HEK293 (cell line): ENCODE measurements around the gene VCL.

ENCODE experiments used
- CTCF ChIA-PET: fragments of 350-600 bp; formaldehyde crosslinking; extraction: SDS; loops from one replicate; lab custom pipeline; 2021; ENCODE audit warnings: antibody characterized with exemption; lab: Yijun Ruan, JAX
- POLR2A ChIA-PET: fragments of 300-600 bp; formaldehyde crosslinking; extraction: SDS; loops from one replicate; lab custom pipeline; 2020; ENCODE audit warnings: antibody characterized with exemption, inconsistent platforms; lab: Yijun Ruan, JAX
- H3K27ac ChIP-seq: fragments of 200-500 bp; sonication (Bioruptor generic); 2 replicates; pipeline ENCODE4 v1.5.1; 2014; ENCODE audit warnings: low read depth, low read length, control low read depth, inconsistent platforms; ENCODE audit errors: extremely low read depth
- H3K36me3 ChIP-seq, 2 experiments: fragments of 200-500 bp in 1 of 2; sonication (Bioruptor generic) in 1 of 2; 1 replicate in 1 of 2; 2 replicates in 1 of 2; pipeline ENCODE4 v1.5.1; 2014 to 2017; ENCODE audit warnings: inconsistent platforms in 2 of 2, low read length in 2 of 2; ENCODE audit not compliant: control insufficient read depth in 2 of 2, insufficient read depth in 1 of 2
- H3K4me1 ChIP-seq: fragments of 200-500 bp; sonication (Bioruptor generic); 2 replicates; pipeline ENCODE4 v1.5.1; 2014; ENCODE audit warnings: mild to moderate bottlenecking, low read length, inconsistent platforms; ENCODE audit not compliant: control insufficient read depth, insufficient read depth
- H3K4me3 ChIP-seq: 2 replicates; pipeline ENCODE4 v1.5.1; 2011; ENCODE audit warnings: low read depth, mild to moderate bottlenecking, control low read depth, low read length, moderate library complexity
- H3K9me3 ChIP-seq: fragments of 200-500 bp; sonication (Bioruptor generic); 2 replicates; pipeline ENCODE4 v1.5.1; 2014; ENCODE audit warnings: low read depth, low read length, inconsistent platforms; ENCODE audit not compliant: control insufficient read depth, insufficient read depth
- IKZF3 ChIP-seq: fragments of 450-650 bp; IDR thresholded peaks from 2 replicates; pipeline ENCODE4 v1.5.0; 2018; ENCODE audit warnings: missing biosample characterization, mild to moderate bottlenecking, missing genetic modification characterization, moderate library complexity
- KLF17 ChIP-seq: fragments of 450-650 bp; formaldehyde crosslinking; IDR thresholded peaks from 2 replicates; pipeline ENCODE4 v1.5.1; 2016; ENCODE audit warnings: missing biosample characterization, missing genetic modification characterization
- PBX3 ChIP-seq: sonication (generic); formaldehyde crosslinking; IDR thresholded peaks from 2 replicates; pipeline ENCODE4 v1.8.1; 2022; ENCODE audit warnings: mild to moderate bottlenecking, moderate library complexity, missing genetic modification reagents
- SCRT2 ChIP-seq: fragments of 450-650 bp; formaldehyde crosslinking; IDR thresholded peaks from 2 replicates; pipeline ENCODE4 v1.5.1; 2016; ENCODE audit warnings: missing biosample characterization, missing genetic modification characterization
- SP7 ChIP-seq: fragments of 450-650 bp; formaldehyde crosslinking; IDR thresholded peaks from 2 replicates; pipeline ENCODE4 v1.5.1; 2016; ENCODE audit warnings: missing biosample characterization, missing genetic modification characterization
- YY1 ChIP-seq: fragments of 450-650 bp; formaldehyde crosslinking; IDR thresholded peaks from 2 replicates; pipeline ENCODE4 v1.5.1; 2018; ENCODE audit warnings: missing biosample characterization, missing genetic modification characterization
- ZNF175 ChIP-seq: fragments of 450-650 bp; formaldehyde crosslinking; IDR thresholded peaks from 2 replicates; pipeline ENCODE4 v1.5.1; 2016; ENCODE audit warnings: missing biosample characterization, missing genetic modification characterization
- ZNF2 ChIP-seq: fragments of 450-650 bp; formaldehyde crosslinking; IDR thresholded peaks from 2 replicates; pipeline ENCODE4 v1.5.1; 2016; ENCODE audit warnings: missing biosample characterization, missing genetic modification characterization
- ZNF239 ChIP-seq: fragments of 450-650 bp; formaldehyde crosslinking; IDR thresholded peaks from 2 replicates; pipeline ENCODE4 v1.5.1; 2016; ENCODE audit warnings: missing biosample characterization, missing genetic modification characterization
- ZNF324 ChIP-seq: fragments of 450-650 bp; formaldehyde crosslinking; IDR thresholded peaks from 2 replicates; pipeline ENCODE4 v1.5.1; 2016; ENCODE audit warnings: missing biosample characterization, missing genetic modification characterization
- ZNF335 ChIP-seq: fragments of 450-650 bp; formaldehyde crosslinking; conservative IDR thresholded peaks from 2 replicates; pipeline ENCODE4 v1.5.1; 2016; ENCODE audit warnings: missing biosample characterization, missing genetic modification characterization
- ZNF394 ChIP-seq: fragments of 450-650 bp; formaldehyde crosslinking; IDR thresholded peaks from 2 replicates; pipeline ENCODE4 v1.5.1; 2016; ENCODE audit warnings: missing biosample characterization, missing genetic modification characterization, mild to moderate bottlenecking, moderate library complexity, borderline replicate concordance
- ZNF544 ChIP-seq: fragments of 450-650 bp; formaldehyde crosslinking; IDR thresholded peaks from 2 replicates; pipeline ENCODE4 v1.5.0; 2017; ENCODE audit warnings: missing biosample characterization, missing genetic modification characterization
- ZNF600 ChIP-seq: fragments of 450-650 bp; formaldehyde crosslinking; IDR thresholded peaks from 2 replicates; pipeline ENCODE4 v1.5.1; 2016; ENCODE audit warnings: missing biosample characterization, missing genetic modification characterization
- ZNF645 ChIP-seq: fragments of 450-650 bp; formaldehyde crosslinking; IDR thresholded peaks from 2 replicates; pipeline ENCODE4; 2016; ENCODE audit warnings: missing biosample characterization, missing genetic modification characterization
- ZNF768 ChIP-seq: fragments of 450-650 bp; formaldehyde crosslinking; IDR thresholded peaks from 2 replicates; pipeline ENCODE4 v1.5.1; 2018; ENCODE audit warnings: missing biosample characterization, mild to moderate bottlenecking, missing genetic modification characterization
- ZSCAN5A ChIP-seq: fragments of 450-650 bp; formaldehyde crosslinking; IDR thresholded peaks from 2 replicates; pipeline ENCODE4 v1.5.1; 2016; ENCODE audit warnings: missing biosample characterization, missing genetic modification characterization

VCL gene

DNA sequence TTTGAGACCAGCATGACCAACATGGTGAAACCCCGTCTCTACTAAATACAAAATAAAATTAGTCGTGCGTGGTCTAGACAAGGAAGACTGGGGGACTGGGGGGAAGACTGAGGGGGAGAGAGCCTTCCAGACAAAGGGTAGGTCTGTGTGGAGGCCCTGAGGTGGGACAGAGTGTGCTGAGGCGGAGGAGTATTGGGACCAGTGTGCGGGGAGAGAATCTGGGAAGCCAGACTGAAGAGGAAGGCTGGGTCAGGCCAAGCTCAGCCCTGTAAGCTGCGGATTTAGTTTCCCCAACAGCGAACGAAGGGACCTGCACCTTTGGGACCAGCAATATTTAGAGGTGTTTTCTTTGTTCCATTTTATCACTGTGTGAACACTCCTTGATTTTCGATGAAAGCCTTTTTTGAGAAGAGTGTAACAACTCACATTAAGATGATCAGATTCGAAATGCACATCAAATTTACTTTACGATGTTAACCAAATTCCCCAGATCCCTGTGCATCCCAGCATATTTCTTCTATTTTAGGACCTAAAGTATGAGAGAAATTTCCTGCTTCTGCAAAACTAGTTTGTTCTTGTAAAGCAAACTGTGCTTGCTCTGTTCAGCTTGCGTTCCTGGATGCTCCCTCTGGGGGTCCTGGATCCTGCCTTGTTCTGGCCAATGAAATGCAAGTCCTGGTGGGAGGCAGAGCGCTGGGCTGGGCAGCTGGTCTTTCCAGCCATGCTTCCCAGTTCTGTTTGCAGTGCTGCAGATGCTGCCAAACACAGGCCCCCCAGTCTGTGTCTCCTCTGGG is 47.6 kb upstream of the VCL start (continued):
- TF ChIP-seq SP7 (tag by site-specific recombination) (no peak), YY1 (tag by site-specific recombination) (no peak), ZSCAN5A (tag by site-specific recombination) (no peak), ZNF335 (tag by site-specific recombination) (no peak)

- ChIA-PET POLR2A (interaction anchor here (0.6 kb wide), 1 partner anchor 13 kb away, joined by 3 read pairs; no protein-coding TSS in a partner anchor), CTCF (interaction anchor here (0.5 to 2.4 kb wide), 8 partner anchors 10 to 127 kb away, joined by 3 to 21 read pairs (median 5); no protein-coding TSS in a partner anchor)
- Histone ChIP-seq H3K4me1 (peaks cover 10% of the 10 kb centered on the region; the same call in 1 of the 2 replicates), H3K9me3 (no peaks in the 10 kb centered on the region), H3K36me3 (no peaks in the 10 kb centered on the region), H3K27ac (no peak overlapping the region), H3K4me3 (no peak overlapping the region)
- TF ChIP-seq ZNF645 = no peak
- TF ChIP-seq ZNF2 (tag by site-specific recombination) = no peak
Observed at GRCh38 chr10:73953665-73954064, 44.3 kb upstream of the VCL start.

- no peak for TF ChIP-seq ZNF324 (tag by site-specific recombination)
- TF ChIP-seq PBX3 (CRISPR knock-in tag) = no peak
- TF ChIP-seq KLF17 (tag by site-specific recombination) = no peak
- TF ChIP-seq ZNF768 (tag by site-specific recombination) = no peak
- no peak for TF ChIP-seq IKZF3 (tag by site-specific recombination)
- TF ChIP-seq ZNF175 (tag by site-specific recombination) = no peak
- no peak for TF ChIP-seq ZNF394 (tag by site-specific recombination)
- TF ChIP-seq ZNF600 = no peak
- no peak for TF ChIP-seq ZNF544 (tag by site-specific recombination)
- TF ChIP-seq ZNF239 (tag by site-specific recombination) = no peak
- no peak for TF ChIP-seq SCRT2 (tag by site-specific recombination)
- no peak overlapping the region for H3K27ac ChIP-seq
- no peaks in the 10 kb centered on the region for H3K36me3 ChIP-seq
- POLR2A ChIA-PET = no interaction called here
- CTCF ChIA-PET = no interaction called here
- peaks cover 10% of the 10 kb centered on the region; the same call in 1 of the 2 replicates for H3K4me1 ChIP-seq
- no peaks in the 10 kb centered on the region for H3K9me3 ChIP-seq
- no peak overlapping the region for H3K4me3 ChIP-seq
Observed at GRCh38 chr10:73954737-73955136, 43.2 kb upstream of the VCL start.
